ENCODE results near the gene AOPEP. TPM values are rescaled to one million over a fixed set of nuclear protein-coding genes. Genes with fewer than 3 reads are reported as not detected.

Gene AOPEP
- total and polyA plus RNA-seq, 2 donors (not counting 3 experiments of a cell fraction or from before 2014, with no cell fraction given), result 20.2 to 41.6 TPM

DNA sequence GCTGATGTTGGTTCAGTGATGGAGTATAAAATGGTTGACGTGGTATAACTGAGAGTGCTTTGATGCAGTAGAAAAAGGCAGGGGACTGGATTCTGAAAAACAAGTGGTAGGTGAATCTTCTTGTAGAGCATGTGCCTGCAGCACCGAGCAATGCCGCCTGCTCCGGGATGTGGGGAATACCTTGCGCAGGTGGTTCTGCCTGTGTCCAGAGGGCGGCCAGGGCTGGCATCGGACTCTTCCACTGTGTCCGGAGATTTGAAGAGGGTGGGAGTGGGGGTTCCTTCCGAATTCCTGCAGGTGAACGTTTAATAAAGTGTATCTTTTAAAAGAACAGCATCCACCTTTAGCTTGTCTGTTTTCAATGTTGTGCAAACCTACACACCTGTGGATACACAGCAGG is 353.0 kb downstream of the AOPEP start:
- Histone ChIP-seq H3K4me2 (ENCODE audit: insufficient read depth, low read length) (no peak overlapping the region), H3K36me3 (ENCODE audit: control insufficient read depth in 2 of 2, extremely low read depth in 1 of 2, insufficient read depth in 2 of 2, low read length in 2 of 2) (peaks cover 2 to 36% of the 10 kb centered on the region in 2 experiments), H3K9me1 (replicated peaks; ENCODE audit: control insufficient read depth, extremely low read depth, insufficient read depth, low read length) (no peaks in the 10 kb centered on the region), H4K20me1 (replicated peaks; ENCODE audit: control insufficient read depth, extremely low read depth, insufficient read depth, low read length) (no peaks in the 10 kb centered on the region), H3K9me3 (replicated peaks; ENCODE audit: control insufficient read depth, insufficient read depth, low read length) (no peaks in the 10 kb centered on the region), H3K4me1 (ENCODE audit: control insufficient read depth, extremely low read depth, insufficient read depth, low read length) (no peaks in the 10 kb centered on the region), H3K27me3 (ENCODE audit: control insufficient read depth in 2 of 2, insufficient read depth in 2 of 2, low read length in 2 of 2) (no peaks in the 10 kb centered on the region), H3K79me2 (ENCODE audit: control insufficient read depth, insufficient read depth, low read length) (peaks cover 3% of the 10 kb centered on the region), H3K9ac (replicated peaks; ENCODE audit: extremely low read depth, insufficient read depth, low read length) (no peak overlapping the region), H3K27ac (ENCODE audit: insufficient read depth, low read depth, low read length) (no peak overlapping the region), H3K4me3 (replicated peaks in 1 of 3; ENCODE audit: insufficient read depth in 1 of 3, low read depth in 1 of 3, low read length in 3 of 3) (no peak overlapping the region), H2AFZ (ENCODE audit: low read depth, low read length) (no peak overlapping the region)
- ChIA-PET POLR2A (no interaction called here), CTCF (no interaction called here)
- FAIRE-seq (no peak), DNase-seq (ENCODE audit: low read depth, low spot score) (no peak)
- dilution Hi-C loops (cut with MboI; ENCODE audit: extremely low pct_ligation_motif_present, low sequenced_read_pairs) (no loop called here), intact Hi-C loops (cut with micrococcal nuclease) (no loop called here)
- TF ChIP-seq, protein P1, sequence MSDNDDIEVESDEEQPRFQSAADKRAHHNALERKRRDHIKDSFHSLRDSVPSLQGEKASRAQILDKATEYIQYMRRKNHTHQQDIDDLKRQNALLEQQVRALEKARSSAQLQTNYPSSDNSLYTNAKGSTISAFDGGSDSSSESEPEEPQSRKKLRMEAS (IDR thresholded peaks at IDR 0.05; ENCODE audit: insufficient read depth, insufficient read length), result no peak
- TF ChIP-seq FOS (IDR thresholded peaks at IDR 0.05; ENCODE audit: borderline replicate concordance, insufficient read depth, low read length) (no peak), GATA2 (IDR thresholded peaks at IDR 0.05; ENCODE audit: insufficient read depth, insufficient read length, low read depth, low read length) (no peak), JUN (IDR thresholded peaks at IDR 0.05; ENCODE audit: borderline replicate concordance, insufficient read depth, insufficient read length, low read depth) (no peak), POLR2A (IDR thresholded peaks at IDR 0.05; ENCODE audit: low read depth, low read length) (no peak), MYC (IDR thresholded peaks at IDR 0.05; ENCODE audit: low read depth, low read length) (no peak), POLR2AphosphoS5 (IDR thresholded peaks at IDR 0.05; ENCODE audit: insufficient read depth, low read depth, low read length) (no peak), EZH2 (IDR thresholded peaks at IDR 0.05; ENCODE audit: borderline replicate concordance, low read depth, low read length, severe bottlenecking) (no peak)
- TF ChIP-seq, protein P2, sequence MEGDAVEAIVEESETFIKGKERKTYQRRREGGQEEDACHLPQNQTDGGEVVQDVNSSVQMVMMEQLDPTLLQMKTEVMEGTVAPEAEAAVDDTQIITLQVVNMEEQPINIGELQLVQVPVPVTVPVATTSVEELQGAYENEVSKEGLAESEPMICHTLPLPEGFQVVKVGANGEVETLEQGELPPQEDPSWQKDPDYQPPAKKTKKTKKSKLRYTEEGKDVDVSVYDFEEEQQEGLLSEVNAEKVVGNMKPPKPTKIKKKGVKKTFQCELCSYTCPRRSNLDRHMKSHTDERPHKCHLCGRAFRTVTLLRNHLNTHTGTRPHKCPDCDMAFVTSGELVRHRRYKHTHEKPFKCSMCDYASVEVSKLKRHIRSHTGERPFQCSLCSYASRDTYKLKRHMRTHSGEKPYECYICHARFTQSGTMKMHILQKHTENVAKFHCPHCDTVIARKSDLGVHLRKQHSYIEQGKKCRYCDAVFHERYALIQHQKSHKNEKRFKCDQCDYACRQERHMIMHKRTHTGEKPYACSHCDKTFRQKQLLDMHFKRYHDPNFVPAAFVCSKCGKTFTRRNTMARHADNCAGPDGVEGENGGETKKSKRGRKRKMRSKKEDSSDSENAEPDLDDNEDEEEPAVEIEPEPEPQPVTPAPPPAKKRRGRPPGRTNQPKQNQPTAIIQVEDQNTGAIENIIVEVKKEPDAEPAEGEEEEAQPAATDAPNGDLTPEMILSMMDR (IDR thresholded peaks at IDR 0.05; ENCODE audit: extremely low read depth in 1 of 2, insufficient read depth in 1 of 2, low read depth in 1 of 2, low read length in 2 of 2), result no peak
- no TSS peak for BruUV-seq (replicated peaks)

All from endothelial cell of umbilical vein (primary cell).